Stimulated activated naive CD4-positive, alpha-beta T cell treated with Interleukin-2 at 50 U/mL for 16 hours (primary cell): ENCODE results near the gene SFSWAP.
"Not testable (repeated sequence)": the region's sequence is repeated elsewhere in the genome, so short reads cannot be mapped to it uniquely, and the experiment has no call there.

Experiments
- DNase-seq: peaks from one replicate; lab custom pipeline; 2025; lab: John Stamatoyannopoulos, UW

Gene SFSWAP

DNA sequence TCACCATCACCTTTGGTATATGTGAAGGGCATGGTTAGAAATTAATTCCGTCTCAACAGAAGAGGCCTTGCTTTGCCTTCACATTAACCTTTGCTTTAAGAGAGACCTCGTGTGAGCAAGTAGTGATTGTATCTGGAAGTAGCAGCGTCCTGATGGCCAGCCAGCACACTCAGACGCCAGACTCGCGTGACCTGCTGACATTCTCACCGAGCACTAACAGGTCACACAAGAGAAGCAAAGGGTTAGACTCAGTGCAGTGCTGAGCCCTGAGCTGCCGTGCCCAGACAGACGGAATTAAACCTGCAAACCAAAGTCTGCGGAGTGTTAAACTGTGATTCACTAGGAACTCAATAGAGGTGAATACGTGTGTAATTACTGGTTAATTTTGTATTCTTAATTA lies 77.2 kb downstream of the SFSWAP start:
- DNase-seq: no peak

DNA sequence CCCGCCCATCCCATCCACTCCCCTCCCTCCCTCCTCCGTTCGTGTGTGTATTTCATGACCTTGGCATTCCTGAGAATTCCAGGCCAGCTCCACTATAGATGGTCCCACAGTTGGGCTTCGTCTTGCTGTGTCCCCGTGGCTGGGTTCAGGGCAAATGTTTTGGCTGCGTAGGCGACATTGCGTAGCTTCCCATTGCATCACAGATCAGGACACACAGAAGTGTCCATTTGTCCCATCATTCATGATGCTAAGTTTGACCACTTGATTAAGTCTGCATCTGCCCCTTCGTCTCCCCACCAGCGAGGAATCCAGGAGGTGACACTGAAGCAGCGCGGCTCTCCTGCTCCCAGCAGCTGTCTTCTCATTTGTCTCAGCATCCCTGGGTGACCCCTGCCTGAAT lies 78.7 kb downstream of the SFSWAP start:
- no peak for DNase-seq

DNA sequence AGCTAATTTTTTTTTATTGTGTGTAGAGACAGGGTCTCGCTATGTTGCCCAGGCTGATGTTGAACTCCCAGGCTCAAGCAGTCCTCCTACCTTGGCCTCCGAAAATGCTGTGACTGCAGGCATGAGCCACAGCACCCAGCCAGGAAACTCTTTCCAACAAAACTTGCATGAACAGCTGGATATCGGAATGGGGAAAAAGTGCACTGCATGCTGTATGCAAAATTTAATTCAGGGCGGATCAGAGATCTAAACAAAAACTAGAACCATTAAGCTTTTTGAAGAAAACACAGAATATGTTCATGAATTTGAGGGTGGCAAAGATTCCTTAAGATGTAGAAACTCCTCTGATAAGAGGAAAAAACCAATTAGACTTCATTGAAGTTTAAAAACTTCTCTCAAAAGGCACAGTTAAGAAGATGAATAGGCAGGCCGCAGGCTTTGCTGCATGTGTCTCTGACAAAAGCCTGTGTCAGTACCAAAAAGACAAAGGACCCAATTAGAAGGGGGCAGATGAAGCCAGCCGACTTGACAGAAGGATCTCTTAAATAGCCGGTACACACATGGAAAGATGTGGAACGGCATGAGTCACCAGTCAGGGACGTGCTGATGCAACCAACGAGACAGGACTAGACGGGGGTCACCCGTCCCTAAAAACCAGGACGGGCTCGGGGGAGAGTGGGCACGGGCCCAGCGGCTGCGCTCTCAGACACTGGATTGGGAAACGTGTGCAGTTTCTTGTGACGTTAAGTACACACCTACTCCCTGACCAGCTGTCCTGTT lies 82.5 kb downstream of the SFSWAP start:
- no peak for DNase-seq

DNA sequence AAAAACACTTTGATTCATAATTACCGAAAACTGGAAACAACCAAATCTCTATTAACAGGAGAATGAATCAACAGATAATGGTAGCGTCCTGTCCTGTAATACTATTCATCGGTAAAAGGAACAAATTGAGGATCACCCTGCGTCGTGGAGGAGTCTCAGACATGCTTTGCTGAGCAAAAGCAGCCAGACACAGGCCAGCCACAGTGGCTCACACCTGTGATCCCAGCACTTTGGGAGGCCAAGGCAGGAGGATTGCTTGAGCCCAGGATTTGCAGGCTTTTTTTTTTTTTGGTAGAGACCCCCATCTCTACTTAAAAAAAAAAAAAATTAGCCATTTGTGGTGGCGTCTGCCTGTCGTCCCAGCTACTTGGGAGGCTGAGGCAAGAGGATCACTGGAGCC lies 83.2 kb downstream of the SFSWAP start:
- DNase-seq: no peak

DNA sequence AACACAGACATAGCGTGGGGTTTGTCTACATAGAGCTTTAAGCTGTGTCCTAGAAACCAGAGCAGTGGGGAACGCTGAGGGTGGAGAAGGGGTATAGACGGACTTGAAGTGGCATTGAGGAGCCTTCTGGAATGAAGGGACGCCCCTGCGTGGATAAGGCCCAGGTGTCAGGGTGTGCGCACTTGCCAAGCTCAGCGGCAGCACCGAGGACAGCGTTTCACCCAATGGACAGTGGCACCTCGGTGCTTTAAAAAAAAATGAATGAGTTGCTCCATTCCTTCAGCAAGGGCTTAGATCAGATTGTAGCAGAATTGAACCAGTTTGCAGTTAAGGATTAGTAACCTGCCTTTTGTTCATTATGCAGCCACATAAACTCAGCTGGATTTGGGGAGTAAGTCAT lies 83.7 kb downstream of the SFSWAP start:
- no peak for DNase-seq

DNA sequence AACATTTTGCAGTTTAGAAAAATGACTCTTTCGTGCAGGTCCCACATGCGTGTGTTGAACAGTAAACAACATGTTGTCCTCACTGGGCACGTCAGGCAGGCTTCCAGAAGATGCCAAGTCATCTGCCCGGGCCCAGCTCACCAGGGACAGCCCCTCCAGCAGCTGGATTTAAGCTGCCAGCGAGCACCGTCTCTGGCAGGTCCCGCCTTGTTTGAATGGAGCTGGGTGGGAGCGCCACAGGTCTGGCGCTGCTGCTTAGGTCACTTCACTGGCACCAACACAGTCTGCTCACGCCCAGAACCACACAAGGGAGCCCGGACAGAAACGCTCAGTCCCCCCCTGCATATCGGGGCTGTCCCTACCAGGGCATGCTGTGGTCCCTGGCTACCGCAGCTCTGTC lies 84.2 kb downstream of the SFSWAP start:
- no peak for DNase-seq

DNA sequence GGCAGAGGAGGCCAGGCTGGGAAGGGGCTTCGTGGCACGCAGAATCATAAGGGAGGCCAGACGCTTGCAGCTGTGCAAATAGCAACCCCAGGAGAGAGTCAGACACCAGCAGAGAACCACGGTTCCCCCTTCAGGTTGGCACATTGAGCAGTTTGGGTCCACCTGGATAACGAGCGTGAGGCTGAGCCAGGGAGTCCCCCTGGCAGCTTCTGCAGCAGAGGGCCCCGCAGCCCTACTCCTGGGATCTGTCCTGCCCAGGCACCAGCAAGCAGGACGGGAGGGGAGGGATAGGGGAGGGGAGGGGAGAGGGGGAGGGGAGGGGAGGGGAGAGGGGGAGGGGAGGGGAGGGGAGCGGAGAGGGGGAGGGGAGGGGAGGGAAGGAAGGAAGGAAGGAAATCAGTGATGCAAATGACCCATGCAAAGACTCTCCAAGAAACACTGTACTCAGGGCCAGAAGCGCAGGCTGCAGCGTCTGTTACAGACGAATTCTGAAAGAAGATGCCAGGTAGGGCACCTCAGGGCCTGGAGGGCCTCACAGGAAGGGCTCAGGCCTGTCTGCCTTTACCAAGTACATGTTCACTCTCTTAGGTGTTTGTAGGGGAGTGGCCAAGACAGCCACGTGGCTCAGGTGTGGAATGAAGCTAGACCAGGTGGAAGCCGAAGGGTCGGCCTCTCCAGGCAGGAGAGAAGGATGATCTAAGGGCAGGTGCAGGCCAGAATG lies 85.0 kb downstream of the SFSWAP start:
- no peak for DNase-seq

DNA sequence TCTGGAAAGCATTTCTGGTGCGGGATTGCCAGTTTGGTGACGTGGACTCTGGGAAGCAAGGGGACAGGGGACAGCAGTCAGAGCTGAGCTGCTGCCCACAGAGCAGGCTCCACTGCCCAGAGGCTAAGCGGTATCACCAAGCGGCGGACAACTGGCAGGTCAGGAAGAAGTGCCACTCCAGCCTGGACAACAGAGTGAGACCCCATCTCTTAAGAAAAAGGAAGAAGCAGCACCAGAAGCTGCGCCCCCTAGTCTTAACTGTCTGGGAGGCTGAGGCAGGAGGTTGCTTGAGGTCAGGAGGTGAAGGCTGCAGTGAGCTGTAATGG lies 85.5 kb downstream of the SFSWAP start:
- DNase-seq: no peak

DNA sequence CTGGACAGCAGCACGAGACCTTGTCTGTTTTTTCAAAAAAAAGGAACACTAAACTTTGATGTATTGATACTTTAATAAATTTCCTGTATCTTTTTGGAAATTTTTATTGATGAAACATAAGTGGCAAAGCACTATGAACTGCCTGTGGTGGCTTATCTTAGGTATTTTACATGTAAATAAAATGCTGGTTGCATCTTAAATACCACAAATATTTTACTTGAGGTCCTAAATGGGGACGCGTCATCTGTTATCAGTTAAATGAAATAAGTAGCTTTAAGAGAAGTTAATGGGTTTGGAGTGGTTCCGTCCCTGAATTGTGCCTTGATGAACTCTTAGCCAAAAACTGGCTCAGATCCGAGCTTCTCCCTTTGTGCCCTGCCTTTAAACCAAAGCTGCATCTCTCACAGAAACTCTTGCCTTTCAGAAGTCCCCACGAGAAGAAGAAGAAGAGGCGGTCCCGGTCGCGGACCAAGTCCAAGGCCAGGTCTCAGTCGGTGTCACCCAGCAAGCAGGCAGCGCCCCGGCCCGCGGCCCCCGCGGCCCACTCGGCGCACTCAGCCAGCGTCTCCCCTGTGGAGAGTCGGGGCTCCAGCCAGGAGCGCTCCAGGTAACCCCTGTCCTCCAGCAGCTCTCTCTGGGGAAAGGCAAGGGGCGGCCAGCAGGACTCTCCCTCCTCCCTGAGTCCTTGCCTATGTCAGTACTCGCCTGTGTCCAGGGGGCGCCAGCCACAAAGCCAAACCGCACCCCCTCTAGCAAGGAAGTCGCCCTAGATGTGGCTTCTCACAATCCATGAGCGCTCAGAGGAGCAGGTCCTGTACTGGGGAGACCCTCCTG lies 86.1 kb downstream of the SFSWAP start:
- no peak for DNase-seq

DNA sequence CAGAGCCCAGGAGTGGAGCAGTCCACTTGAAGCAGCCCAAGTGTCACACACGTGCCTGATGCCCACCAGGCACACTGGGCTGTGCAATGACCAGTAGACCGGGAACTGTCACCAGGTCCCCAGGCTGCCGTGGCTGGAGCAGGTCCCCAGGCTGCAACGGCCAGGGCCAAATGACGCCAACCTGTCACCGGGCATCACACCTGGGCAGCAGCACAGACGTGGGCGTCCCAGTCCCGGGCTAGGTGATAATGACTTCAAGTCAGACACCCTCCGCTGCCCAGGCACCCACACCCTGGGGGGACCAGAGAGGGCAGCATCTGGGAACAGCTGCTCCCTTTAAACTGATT lies 86.7 kb downstream of the SFSWAP start:
- no peak for DNase-seq

DNA sequence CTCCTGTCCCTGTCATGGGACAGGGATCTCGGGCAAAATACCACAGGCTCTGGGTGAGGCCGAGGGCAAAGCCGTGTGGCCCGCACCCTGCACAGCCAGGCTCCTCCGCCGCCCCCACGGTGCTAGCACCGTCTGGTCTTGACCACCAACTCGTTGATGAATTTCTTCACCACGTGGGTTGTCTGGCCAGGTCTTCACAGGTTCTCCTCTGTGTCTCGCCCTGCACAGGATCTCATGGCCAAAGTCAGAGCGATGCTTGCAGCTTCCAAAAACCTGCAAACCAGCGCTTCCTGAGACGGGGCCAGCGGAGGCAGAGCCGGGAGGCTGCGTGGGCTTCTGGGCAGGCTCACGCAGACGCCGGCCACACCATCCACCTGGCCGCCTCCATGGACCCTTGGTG lies 88.3 kb downstream of the SFSWAP start:
- DNase-seq: no peak

DNA sequence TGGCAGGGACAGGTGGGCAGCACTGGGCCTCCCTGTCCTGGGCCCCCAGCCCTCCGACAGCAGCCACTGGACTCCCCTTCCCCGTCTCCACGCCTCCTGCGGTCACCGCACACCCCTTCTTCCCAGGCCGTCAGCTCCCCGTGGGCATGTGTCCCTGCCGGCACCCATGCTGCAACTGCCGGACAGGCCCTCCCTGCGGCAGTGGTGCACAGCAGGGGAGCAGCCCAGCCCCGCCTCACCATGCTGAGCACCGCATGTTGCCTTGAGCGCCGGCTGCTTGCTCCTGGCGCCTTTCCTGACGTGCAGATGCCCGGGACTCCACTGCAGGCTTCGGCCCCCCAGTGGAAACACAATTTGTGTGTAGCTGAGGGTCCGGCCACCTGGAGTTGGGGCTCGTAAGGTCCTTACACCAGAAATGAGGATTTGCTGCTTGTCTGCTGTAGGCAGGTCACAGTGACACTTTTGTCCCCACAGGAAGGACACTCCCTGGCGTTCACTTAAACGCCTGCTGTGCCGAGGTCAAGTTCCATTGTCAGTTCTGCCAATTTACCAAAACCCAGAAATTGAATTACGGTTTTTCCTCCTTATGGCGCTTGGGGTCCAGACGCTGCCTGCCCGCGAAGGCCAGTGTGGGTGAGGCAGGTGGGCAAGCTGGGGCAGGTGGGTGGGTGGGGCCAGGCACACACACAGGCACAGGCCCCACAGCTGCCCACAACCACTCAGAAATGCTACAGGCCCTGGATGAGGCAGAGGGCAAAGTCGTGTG lies 89.1 kb downstream of the SFSWAP start:
- DNase-seq: no peak

DNA sequence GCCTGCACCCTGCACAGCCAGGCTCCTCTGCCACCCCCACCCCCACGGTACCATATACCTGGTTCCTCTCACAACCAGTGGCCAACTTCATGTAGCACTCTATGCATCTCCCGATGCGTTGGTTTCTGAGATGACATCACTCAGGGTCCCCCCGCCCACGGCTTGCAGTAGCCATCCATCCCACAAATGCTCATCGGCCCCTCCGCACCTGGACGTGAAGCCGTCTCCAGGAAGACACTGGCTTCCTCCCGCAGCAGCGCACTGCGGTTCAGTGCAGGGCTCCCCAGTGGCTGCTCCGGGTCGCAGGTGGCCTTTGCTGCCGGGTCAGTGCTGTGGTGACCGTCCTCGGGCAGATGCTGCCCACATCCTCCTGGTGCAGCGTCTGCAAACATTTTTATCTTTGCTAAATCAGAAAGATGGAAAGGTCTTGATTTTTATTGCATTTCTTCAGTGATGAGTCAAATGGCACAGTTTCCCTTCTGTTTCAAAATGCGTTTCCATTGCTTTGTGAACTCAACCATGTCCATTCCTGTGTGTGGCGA lies 89.8 kb downstream of the SFSWAP start:
- DNase-seq: no peak

DNA sequence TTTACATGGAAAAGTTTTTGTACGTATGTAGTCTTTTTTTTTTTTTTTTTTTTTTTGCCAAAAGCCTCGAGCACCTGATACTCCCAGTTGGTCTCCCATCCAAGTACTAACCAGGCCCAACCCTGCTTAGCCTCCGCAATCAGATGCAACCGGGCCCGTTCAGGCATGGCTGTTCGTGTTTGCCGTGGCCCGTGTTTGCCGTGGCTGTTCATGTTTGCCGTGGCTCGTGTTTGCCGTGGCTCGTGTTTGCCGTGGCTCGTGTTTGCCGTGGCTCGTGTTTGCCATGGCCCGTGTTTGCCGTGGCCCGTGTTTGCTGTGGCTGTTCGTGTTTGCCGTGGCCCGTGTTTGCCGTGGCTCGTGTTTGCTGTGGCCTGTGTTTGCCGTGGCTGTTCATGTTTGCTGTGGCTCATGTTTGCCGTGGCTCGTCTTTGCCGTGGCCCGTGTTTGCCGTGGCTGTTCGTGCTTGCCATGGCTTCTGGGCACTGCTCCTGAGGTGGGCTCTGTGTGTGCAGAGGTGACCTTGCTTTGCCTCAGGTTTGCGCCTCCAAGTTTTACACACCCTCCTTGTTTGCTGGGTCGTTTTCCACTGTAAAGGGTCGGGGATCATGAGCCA lies 90.5 kb downstream of the SFSWAP start:
- no peak for DNase-seq

DNA sequence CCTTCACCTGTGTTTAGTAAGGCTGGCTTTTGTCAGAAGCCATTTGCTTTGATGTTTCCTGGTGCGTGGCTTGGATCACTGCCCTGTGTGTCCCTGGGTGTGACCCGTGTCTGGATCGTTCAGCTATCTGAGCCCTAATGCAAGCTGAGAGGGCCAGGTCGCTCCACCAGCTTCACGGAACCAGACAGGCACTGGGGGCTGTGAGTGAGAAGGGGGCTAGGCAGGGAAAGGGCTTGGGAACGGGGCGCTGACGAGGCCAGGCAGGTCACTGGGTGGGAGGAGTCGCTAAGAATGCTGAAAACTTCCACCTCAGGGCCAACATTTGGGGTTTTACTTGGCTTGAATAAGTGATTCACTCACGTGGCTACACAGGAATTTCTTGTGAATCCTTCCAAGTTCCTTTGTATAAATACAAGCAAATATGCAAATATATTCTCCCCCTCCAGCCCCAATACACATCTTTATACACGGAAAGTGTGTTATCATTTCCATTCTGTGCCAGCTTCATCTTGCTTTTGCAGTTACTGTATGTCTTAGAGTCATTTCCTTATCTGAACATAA lies 93.2 kb downstream of the SFSWAP start:
- DNase-seq: no peak

DNA sequence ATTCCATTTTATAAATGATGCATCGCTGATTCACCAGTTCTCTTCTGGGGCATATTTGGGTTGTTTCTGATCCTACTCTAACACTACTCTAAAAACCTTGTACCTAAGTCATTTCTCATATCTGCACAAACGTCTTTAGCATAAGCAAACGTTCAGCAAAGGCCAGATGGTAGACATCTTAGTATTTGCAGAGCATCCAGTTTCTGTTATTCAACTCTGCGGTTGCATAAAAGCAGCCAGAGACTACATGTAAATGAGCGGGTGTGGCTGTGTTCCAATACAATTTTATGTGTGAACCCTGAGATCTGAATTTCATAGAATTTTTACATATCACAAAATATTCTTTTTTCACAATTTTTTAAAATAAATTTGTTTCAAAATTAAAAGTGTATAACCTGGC lies 94.5 kb downstream of the SFSWAP start:
- DNase-seq: no peak

DNA sequence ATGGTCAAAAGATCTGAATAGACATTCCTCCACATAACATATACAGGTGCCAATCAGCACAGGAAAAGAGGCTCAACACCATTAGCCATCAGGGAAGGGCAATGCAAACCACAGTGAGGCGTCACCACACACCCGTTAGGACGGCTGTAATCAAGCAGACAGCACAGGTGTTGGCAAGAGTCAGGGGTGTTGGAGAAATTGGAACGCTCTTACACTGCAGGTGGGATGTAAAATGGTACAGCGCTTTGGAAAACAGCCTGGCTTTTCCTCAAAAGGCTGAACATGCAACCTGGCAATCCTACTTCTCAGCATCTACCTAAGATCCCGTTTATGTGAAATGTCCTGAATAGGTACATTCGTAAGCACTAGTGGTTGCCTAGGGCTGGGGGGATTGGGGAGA lies 95.8 kb downstream of the SFSWAP start:
- no peak for DNase-seq

DNA sequence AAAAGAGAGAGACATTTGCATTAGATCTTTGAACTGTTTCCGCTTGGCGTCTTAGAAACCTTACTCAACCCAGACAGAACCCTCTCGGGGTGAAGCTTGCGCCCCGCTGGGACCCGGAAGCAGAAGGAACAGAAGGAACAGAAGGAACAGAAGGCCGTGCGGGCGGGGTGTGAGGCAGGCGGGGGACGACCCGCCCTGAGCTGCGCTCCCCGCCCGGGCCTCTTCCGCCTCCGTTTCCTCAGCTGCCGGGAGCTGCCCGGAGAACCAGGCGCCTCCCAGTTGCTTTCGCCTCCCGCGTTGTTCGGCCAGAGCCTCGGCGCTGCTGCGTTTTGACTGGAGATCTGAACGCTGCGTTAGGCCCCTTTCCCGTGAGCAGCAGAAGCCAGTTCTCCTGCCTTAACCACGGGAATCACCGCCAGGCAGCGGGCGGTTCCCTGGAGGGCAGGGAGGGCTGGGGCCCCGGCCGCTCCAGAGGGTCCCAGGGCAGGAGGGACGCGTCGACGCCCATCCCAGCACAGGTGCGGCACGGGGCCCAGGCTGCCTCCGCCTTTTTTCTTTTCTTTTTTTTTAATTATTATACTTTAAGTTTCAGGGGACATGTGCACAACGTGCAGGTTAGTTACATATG lies 98.0 kb downstream of the SFSWAP start:
- DNase-seq: peak; percentile 8

DNA sequence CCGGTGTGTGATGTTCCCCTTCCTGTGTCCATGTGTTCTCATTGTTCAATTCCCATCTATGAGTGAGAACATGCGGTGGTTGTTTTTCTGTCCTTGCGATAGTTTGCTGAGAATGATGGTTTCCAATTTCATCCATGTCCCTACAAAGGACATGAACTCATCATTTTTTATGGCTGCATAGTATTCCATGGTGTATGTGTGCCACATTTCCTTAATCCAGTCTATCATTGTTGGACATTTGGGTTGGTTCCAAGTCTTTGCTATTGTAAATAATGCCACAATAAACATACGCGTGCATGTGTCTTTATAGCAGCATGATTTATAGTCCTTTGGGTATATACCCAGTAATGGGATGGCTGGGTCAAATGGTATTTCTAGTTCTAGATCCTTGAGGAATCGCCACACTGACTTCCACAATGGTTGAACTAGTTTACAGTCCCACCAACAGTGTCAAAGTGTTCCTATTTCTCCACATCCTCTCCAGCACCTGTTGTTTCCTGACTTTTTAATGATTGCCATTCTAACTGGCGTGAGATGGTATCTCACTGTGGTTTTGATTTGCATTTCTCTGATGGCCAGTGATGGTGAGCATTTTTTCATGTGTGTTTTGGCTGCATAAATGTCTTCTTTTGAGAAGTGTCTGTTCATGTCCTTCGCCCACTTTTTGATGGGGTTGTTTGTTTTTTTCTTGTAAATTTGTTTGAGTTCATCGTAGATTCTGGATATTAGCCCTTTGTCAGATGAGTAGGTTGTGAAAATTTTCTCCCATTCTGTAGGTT lies 98.8 kb downstream of the SFSWAP start:
- DNase-seq: not testable (repeated sequence)

DNA sequence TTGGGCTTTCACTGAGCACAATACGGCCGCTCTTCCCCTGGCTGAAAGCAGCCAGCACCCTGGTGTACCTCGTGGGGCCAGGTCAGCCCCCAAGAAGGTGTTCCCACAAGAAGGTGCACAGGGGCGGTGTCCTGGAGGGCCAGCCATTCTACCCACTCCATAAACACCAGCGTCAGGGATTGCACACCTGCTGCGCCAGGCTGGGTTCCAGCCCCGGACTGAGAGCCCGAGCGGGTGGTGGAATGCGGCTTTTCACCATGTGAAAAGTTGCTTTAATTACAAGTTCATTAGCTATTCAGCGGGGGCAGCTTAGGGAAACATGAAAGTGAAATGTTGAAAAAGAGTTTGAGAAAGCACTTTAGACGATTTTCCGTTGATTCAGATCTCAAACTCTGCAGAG lies 99.8 kb downstream of the SFSWAP start:
- no peak for DNase-seq
